K562 (cell line): ENCODE measurements around the gene RASGRP4. TPM values are rescaled to one million over a fixed set of nuclear protein-coding genes. Genes with fewer than 3 reads are reported as not detected.

Experiments
- ATF3 ChIP-seq, 2 experiments: fragments of 450-650 bp in 1 of 2; sonication (generic) in 1 of 2; formaldehyde crosslinking in 1 of 2; IDR thresholded peaks in 1 of 2; conservative IDR thresholded peaks in 1 of 2; 2 replicates each; pipeline versions ENCODE4 v1.6.1 to v1.8.1; 2016 to 2023; ENCODE audit warnings: mild to moderate bottlenecking in 2 of 2, moderate library complexity in 2 of 2, inconsistent platforms in 1 of 2, missing genetic modification reagents in 1 of 2
- CBFB ChIP-seq: sonication (generic); formaldehyde crosslinking; IDR thresholded peaks from 2 replicates; pipeline ENCODE4 v1.4.0; 2020; ENCODE audit warnings: mild to moderate bottlenecking, missing genetic modification reagents
- GABPA ChIP-seq: fragments of 200-800 bp; sonication (Bioruptor generic); conservative IDR thresholded peaks from 2 replicates; pipeline ENCODE4 v1.6.1; 2016; ENCODE audit warnings: low read depth, missing genetic modification characterization, missing compliant biosample characterization
- HDGF ChIP-seq: fragments of 450-650 bp; IDR thresholded peaks from 2 replicates; pipeline ENCODE4 v1.6.1; 2016
- MNT ChIP-seq, 2 experiments: fragments of 450-650 bp; conservative IDR thresholded peaks; 2 replicates each; pipeline ENCODE4 v1.6.1; 2017; ENCODE audit warnings: mild to moderate bottlenecking in 2 of 2, moderate library complexity in 2 of 2
- NCOA1 ChIP-seq: fragments of 450-650 bp; IDR thresholded peaks from 2 replicates; pipeline ENCODE4 v1.6.1; 2016; ENCODE audit warnings: low read depth
- NFIC ChIP-seq: fragments of 450-650 bp; IDR thresholded peaks from 2 replicates; pipeline ENCODE4 v1.6.1; 2017; ENCODE audit warnings: mild to moderate bottlenecking, inconsistent platforms
- SMAD4 ChIP-seq: fragments of 250-450 bp; sonication (Bioruptor Pico); conservative IDR thresholded peaks from 2 replicates; pipeline ENCODE4 v1.8.0; 2021; ENCODE audit warnings: inconsistent platforms, mild to moderate bottlenecking, moderate library complexity
- SRF ChIP-seq, 2 experiments: fragments of 250-450, 450-650 bp in 1 of 2; sonication (Bioruptor Pico) in 1 of 2; sonication (generic) in 1 of 2; formaldehyde crosslinking; IDR thresholded peaks; 2 replicates each; pipeline versions ENCODE4 v1.5.0 to v1.5.1; 2020 to 2022; ENCODE audit warnings: mild to moderate bottlenecking in 1 of 2, missing genetic modification reagents in 1 of 2
- ZBED1 ChIP-seq: IDR thresholded peaks from 2 replicates; pipeline ENCODE4 v1.6.1; 2014
- ZFX ChIP-seq: sonication (generic); formaldehyde crosslinking; IDR thresholded peaks from 2 replicates; pipeline ENCODE4 v1.8.0; 2022; ENCODE audit warnings: mild to moderate bottlenecking, missing genetic modification reagents, moderate library complexity
- ZNF165 ChIP-seq: fragments of 250-450 bp; sonication (Bioruptor Pico); IDR thresholded peaks from 2 replicates; pipeline ENCODE4 v1.4.0; 2020; ENCODE audit warnings: borderline replicate concordance
- ZNF212 ChIP-seq: fragments of 450-650 bp; formaldehyde crosslinking; IDR thresholded peaks from 2 replicates; pipeline ENCODE4 v1.4.0; 2020; ENCODE audit warnings: mild to moderate bottlenecking
- polyA plus RNA-seq, 8 experiments: library from polyadenylated mRNA; depleted of rRNA in 4 of 8; stranded (reverse) in 5 of 8; unstranded in 3 of 8; fragments of >200 nt; fragmentation: Nextera tagmentation in 2 of 8; fragmentation: Illumina TruSeq in 1 of 8; extraction: Ambion mirVana in 2 of 8; extraction: Trizol in 1 of 8; gene quantifications; 2 replicates each; pipeline versions ENCODE4 v1.2.1 to v1.2.3, GENCODE V29; 2011 to 2014; ENCODE audit warnings: inconsistent platforms in 1 of 8, missing spikeins in 1 of 8
- total RNA-seq, 7 experiments: library from RNA; depleted of rRNA in 6 of 7; stranded (reverse); fragments of >200 nt in 6 of 7; fragmentation: Illumina TruSeq in 2 of 7; extraction: Trizol in 2 of 7; gene quantifications; 2 replicates each; pipeline versions ENCODE4 v1.2.1 to v1.2.3, GENCODE V29; 2011 to 2021; ENCODE audit warnings: low replicate concordance in 1 of 7
- TF ChIP-seq, protein P1 (sequence below), 2 experiments: fragments of 450-650 bp; formaldehyde crosslinking in 1 of 2; IDR thresholded peaks; 2 replicates each; pipeline versions ENCODE4 v1.4.0 to v1.6.1; 2014 to 2020; ENCODE audit warnings: mild to moderate bottlenecking in 2 of 2, borderline replicate concordance in 1 of 2, low read depth in 1 of 2
- TF ChIP-seq, protein P2 (sequence below): sonication (generic); formaldehyde crosslinking; IDR thresholded peaks from 2 replicates; pipeline ENCODE4 v1.9.0; 2022; ENCODE audit warnings: mild to moderate bottlenecking, missing genetic modification reagents

Gene RASGRP4
- total and polyA plus RNA-seq, 9 of the 15 experiments (the other 6 are each of a cell fraction or from before 2014, with no cell fraction given) = 0.39 to 4.6 (median 3.8) TPM

DNA sequence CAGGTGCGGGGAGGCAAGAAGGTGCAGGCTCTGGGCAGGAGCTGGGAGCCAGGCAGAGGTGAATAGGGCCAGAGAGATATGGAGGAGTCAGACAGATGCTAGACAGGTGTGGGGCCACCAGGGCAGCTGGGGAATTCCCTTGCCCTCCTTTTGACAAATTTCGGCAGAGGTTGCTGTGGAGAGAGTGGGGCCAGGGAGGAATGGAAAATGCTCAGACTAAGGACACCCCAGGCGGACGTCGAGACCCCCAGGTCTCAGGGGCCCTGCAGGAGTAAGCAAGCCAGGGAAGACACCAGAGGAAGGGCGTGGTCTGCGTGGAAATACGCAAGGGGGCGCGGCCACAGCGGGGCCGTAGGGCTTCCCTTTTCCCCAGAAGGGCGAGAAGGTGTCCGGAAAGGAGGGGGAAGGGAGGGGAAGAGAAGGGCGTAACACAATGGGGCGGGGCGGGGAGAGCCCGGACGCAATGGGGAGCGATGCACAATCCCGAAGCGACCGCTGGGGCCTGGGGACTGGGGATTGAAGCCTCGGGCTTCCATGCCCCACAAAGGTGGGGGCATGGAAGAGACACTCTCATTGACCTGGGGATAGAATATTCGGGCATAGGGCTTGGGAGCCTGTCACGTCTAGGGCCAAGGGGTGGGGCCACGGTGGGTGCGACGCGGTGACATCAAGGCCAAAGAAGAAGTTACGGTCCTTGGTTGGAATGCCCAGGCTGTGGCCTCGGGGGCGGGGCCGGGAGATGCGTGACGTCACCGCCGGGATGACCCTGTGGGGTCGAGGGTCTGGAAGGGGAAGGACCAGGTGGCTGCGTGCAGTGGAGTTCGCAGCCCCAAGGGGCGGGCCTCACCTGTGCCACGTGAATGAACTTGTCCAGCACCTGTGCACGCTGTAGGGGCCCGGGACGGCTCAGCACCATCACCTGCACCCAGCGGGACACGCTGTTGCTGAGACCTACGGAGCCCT lies 8.2 kb downstream of the RASGRP4 start (continued):
- TF ChIP-seq, protein P1, sequence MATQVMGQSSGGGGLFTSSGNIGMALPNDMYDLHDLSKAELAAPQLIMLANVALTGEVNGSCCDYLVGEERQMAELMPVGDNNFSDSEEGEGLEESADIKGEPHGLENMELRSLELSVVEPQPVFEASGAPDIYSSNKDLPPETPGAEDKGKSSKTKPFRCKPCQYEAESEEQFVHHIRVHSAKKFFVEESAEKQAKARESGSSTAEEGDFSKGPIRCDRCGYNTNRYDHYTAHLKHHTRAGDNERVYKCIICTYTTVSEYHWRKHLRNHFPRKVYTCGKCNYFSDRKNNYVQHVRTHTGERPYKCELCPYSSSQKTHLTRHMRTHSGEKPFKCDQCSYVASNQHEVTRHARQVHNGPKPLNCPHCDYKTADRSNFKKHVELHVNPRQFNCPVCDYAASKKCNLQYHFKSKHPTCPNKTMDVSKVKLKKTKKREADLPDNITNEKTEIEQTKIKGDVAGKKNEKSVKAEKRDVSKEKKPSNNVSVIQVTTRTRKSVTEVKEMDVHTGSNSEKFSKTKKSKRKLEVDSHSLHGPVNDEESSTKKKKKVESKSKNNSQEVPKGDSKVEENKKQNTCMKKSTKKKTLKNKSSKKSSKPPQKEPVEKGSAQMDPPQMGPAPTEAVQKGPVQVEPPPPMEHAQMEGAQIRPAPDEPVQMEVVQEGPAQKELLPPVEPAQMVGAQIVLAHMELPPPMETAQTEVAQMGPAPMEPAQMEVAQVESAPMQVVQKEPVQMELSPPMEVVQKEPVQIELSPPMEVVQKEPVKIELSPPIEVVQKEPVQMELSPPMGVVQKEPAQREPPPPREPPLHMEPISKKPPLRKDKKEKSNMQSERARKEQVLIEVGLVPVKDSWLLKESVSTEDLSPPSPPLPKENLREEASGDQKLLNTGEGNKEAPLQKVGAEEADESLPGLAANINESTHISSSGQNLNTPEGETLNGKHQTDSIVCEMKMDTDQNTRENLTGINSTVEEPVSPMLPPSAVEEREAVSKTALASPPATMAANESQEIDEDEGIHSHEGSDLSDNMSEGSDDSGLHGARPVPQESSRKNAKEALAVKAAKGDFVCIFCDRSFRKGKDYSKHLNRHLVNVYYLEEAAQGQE (IDR thresholded peaks at IDR 0.05; ENCODE audit: borderline replicate concordance) = no peak
- TF ChIP-seq, protein P1 (CRISPR knock-in tag; IDR thresholded peaks at IDR 0.05; ENCODE audit: low read depth) = no peak
- TF ChIP-seq ZBED1 = 0 out of 2 replicates have a peak, but pooled peaks have one; percentile 29
- 0 out of 2 replicates have a peak, but pooled peaks have one; percentile 33 for TF ChIP-seq ZFX (CRISPR knock-in tag)
- TF ChIP-seq ZNF212 = no peak
- TF ChIP-seq HDGF = peak; percentile 78; the same call in 1 of the 2 replicates
- TF ChIP-seq MNT (conservative IDR thresholded peaks at IDR 0.05) = peak in 1 of 2 experiments; percentile 73; a peak in 3 of 4 replicates
- peak; percentile 69 for TF ChIP-seq GABPA (tag)
- TF ChIP-seq CBFB = 0 out of 2 replicates have a peak, but pooled peaks have one; percentile 31
- TF ChIP-seq, protein P2, sequence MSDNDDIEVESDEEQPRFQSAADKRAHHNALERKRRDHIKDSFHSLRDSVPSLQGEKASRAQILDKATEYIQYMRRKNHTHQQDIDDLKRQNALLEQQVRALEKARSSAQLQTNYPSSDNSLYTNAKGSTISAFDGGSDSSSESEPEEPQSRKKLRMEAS (CRISPR knock-in tag) = peak; percentile 33; the same call in 1 of the 2 replicates
- no peak for TF ChIP-seq SMAD4
- peak; percentile 95 for TF ChIP-seq ATF3 (IDR thresholded peaks at IDR 0.05)
- no peak for TF ChIP-seq ATF3 (CRISPR knock-in tag; conservative IDR thresholded peaks at IDR 0.05)
- peak; percentile 73 for TF ChIP-seq NCOA1
- no peak for TF ChIP-seq ZNF165 (CRISPR knock-in tag)
- TF ChIP-seq SRF (CRISPR knock-in tag; IDR thresholded peaks at IDR 0.05) = 0 out of 4 replicates have a peak, but pooled peaks of 1 of the 2 experiments have one; percentile 55
- peak; percentile 58 for TF ChIP-seq NFIC
